Measurements from ENCODE around the gene NAV2.

DNA sequence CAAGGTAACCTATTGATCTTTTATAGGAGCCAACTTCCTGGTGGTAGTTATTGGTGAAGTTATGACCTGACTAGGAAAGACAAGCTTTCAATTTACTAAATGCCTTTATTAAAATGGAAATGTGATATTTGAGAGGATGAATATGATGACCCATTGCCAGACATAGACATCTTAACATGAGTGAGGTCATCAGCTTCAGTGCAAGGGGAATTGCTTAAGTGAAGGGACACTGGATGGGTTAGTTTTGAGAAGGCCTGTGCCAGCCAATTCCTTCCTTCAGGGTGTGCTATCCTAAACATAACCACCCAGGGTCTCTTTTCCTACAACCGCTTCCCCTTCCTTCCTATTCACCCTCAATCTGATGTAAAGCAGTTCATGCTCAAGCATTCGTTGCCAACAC lies 21.5 kb downstream of the NAV2 start:
- TF ChIP-seq, protein P1, sequence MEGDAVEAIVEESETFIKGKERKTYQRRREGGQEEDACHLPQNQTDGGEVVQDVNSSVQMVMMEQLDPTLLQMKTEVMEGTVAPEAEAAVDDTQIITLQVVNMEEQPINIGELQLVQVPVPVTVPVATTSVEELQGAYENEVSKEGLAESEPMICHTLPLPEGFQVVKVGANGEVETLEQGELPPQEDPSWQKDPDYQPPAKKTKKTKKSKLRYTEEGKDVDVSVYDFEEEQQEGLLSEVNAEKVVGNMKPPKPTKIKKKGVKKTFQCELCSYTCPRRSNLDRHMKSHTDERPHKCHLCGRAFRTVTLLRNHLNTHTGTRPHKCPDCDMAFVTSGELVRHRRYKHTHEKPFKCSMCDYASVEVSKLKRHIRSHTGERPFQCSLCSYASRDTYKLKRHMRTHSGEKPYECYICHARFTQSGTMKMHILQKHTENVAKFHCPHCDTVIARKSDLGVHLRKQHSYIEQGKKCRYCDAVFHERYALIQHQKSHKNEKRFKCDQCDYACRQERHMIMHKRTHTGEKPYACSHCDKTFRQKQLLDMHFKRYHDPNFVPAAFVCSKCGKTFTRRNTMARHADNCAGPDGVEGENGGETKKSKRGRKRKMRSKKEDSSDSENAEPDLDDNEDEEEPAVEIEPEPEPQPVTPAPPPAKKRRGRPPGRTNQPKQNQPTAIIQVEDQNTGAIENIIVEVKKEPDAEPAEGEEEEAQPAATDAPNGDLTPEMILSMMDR (conservative IDR thresholded peaks at IDR 0.05 in 1 of 2, IDR thresholded peaks at IDR 0.05 in 1 of 2; ENCODE audit: extremely low read depth in 1 of 2, insufficient read depth in 1 of 2, low read depth in 1 of 2, low read length in 2 of 2) = no peak
- no peak for TF ChIP-seq EZH2 (IDR thresholded peaks at IDR 0.05; ENCODE audit: borderline replicate concordance, low read length)
